OCI-LY3 (cell line): Measurements from ENCODE around the gene ENHO.

Experiments used
- CTCF ChIP-seq: fragments of 200-600, 300-600 bp; sonication (generic); IDR thresholded peaks from 2 replicates; pipeline ENCODE4 v1.5.1; 2014; ENCODE audit warnings: antibody characterized with exemption, low read length, low read depth
- EZH2phosphoT487 ChIP-seq: fragments of 200-600 bp; shearing (Covaris generic); IDR thresholded peaks from 2 replicates; pipeline ENCODE4 v1.6.1; 2018; ENCODE audit warnings: antibody characterized with exemption, mixed run types, low read depth

- TF ChIP-seq CTCF (no peak), EZH2phosphoT487 (no peak)
Observed at GRCh38 chr9:34570376-34570775, 47.6 kb upstream of the ENHO start.
